Measurements from ENCODE around the gene PKN2. TPM values are rescaled to one million over a fixed set of nuclear protein-coding genes. Genes with fewer than 3 reads are reported as not detected.

The PKN2 gene
- total and polyA plus RNA-seq, 9 of the 15 experiments (the other 6 are each of a cell fraction or from before 2014, with no cell fraction given), result 4.5 to 25.3 (median 19.2) TPM

DNA sequence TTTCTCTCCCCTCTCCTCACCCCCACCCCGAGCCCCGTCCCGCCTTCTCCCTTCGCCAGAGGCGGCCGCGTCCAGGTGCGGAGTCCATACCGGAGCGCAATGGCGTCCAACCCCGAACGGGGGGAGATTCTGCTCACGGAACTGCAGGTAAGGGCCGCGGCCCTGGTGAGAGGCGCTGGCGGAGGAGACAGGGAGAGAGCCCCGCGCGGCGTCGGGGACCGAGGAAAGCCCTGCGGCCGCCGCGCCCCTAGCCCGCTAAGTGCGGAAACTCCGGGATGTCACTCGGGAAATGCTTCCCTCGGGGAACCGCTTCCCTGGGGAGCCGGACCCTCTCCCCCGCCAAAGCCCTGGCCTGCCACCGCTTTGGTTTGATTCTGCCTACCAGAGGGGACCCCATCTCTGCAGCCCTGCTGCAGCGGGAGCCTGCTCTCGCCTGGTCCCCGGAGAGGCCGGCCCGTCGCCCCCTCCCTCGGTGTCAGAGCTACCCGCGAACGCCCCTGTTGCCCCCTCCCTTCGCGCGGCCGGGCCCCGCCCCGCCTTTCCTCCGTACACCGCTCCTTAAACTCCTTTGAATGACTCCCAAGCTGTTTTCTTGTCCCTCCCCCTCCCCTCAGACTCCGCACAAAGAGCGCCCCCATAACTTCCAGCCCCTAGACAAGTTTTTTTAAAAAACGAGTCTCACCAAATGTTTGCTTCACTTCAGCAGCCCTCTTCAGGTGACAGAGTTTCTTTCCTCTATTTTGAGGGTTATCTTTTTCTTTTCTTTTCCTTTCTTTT is 597 bp downstream of the PKN2 start (continued):
- TF ChIP-seq RBM22 (IDR thresholded peaks at IDR 0.05; ENCODE audit: low read depth, low read length, poor library complexity, severe bottlenecking) (peak; percentile 79), CTCF (IDR thresholded peaks at IDR 0.05 in 2 of 3, conservative IDR thresholded peaks at IDR 0.05 in 1 of 3; ENCODE audit: insufficient read depth in 2 of 3, low read depth in 1 of 3, low read length in 3 of 3) (peak; percentile 27 to 36 (median 36); a peak in 3 of 6 replicates), XRCC5 (IDR thresholded peaks at IDR 0.05; ENCODE audit: low read depth, low read length) (0 out of 2 replicates have a peak, but pooled peaks have one; percentile 28), NR2C1 (IDR thresholded peaks at IDR 0.05) (peak; percentile 30; the same call in 1 of the 2 replicates), NR2C1 (tag; IDR thresholded peaks at IDR 0.05) (no peak), JUN (IDR thresholded peaks at IDR 0.05; ENCODE audit: borderline replicate concordance, low read depth, low read length) (no peak), JUN (CRISPR knock-in tag; IDR thresholded peaks at IDR 0.05; ENCODE audit: borderline replicate concordance) (peak; percentile 31; the same call in 1 of the 2 replicates), ARHGAP35 (IDR thresholded peaks at IDR 0.05; ENCODE audit: partially characterized antibody) (no peak), SIN3A (IDR thresholded peaks at IDR 0.05; ENCODE audit: borderline replicate concordance in 2 of 2, control insufficient read depth in 1 of 2, low read depth in 2 of 2, low read length in 2 of 2) (peak; percentile 23 to 70; a peak in 2 of 4 replicates), BRD4 (IDR thresholded peaks at IDR 0.05) (0 out of 2 replicates have a peak, but pooled peaks have one; percentile 30), RCOR1 (IDR thresholded peaks at IDR 0.05; ENCODE audit: borderline replicate concordance in 1 of 2, low read depth in 2 of 2, low read length in 2 of 2) (peak in 1 of 2 experiments; percentile 38; a peak in 1 of 4 replicates), FOXO4 (CRISPR knock-in tag; IDR thresholded peaks at IDR 0.05) (no peak), RBM14 (IDR thresholded peaks at IDR 0.05; ENCODE audit: borderline replicate concordance, insufficient read depth, low read depth, low read length) (0 out of 2 replicates have a peak, but pooled peaks have one; percentile 42), FIP1L1 (IDR thresholded peaks at IDR 0.05; ENCODE audit: low read depth, low read length, poor library complexity, severe bottlenecking) (peak; percentile 51), HNRNPL (IDR thresholded peaks at IDR 0.05; ENCODE audit: low read depth, low read length) (0 out of 2 replicates have a peak, but pooled peaks have one; percentile 11)

Measured in K562 (cell line).